A549 (cell line): ENCODE data around the gene RADIL. TPM values are rescaled to one million over a fixed set of nuclear protein-coding genes. Genes with fewer than 3 reads are reported as not detected.

Experiments
- ATAC-seq, 2 experiments: fragments of 200-7000 bp in 1 of 2; fragments of >200 bp in 1 of 2; cut with Nextera tagmentation in 1 of 2; cut with Tn5 transposase in 1 of 2; 3 replicates each; pipeline versions ENCODE4 v1.8.0 to v1.9.1; 2018 to 2020; ENCODE audit warnings: mild to moderate bottlenecking in 1 of 2, moderate library complexity in 1 of 2
- CTCF ChIA-PET: fragments of 300-600 bp; sonication (Branson Sonifier 250); formaldehyde crosslinking; extraction: SDS; loops from one replicate; lab custom pipeline; 2021; ENCODE audit warnings: antibody characterized with exemption, inconsistent platforms; lab: Yijun Ruan, JAX
- POLR2A ChIA-PET: fragments of 350-600 bp; formaldehyde crosslinking; extraction: SDS; loops from one replicate; lab custom pipeline; 2021; ENCODE audit warnings: antibody characterized with exemption, inconsistent platforms; lab: Yijun Ruan, JAX
- DNase-seq, 2 experiments: peaks; one replicate each; pipeline versions ENCODE4 v3.0.0 to v3.0.0-alpha.2; 2011 to 2016; ENCODE audit warnings: low read depth in 1 of 2, low spot score in 1 of 2
- FAIRE-seq: peaks from 2 replicates; lab custom pipeline; 2011; peaks lifted over from hg19 to GRCh38; lab: Jason Lieb, UNC
- H3K27ac ChIP-seq, 2 experiments: fragments of >200 bp; sonication (Bioruptor Twin); formaldehyde crosslinking; 3 replicates each; pipeline ENCODE4 v1.5.1; 2016 to 2017
- H3K4me1 ChIP-seq: fragments of >200 bp; sonication (Bioruptor Twin); formaldehyde crosslinking; 3 replicates; pipeline ENCODE4 v1.6.1; 2016
- H3K4me2 ChIP-seq: fragments of >200 bp; sonication (Bioruptor Twin); formaldehyde crosslinking; 3 replicates; pipeline ENCODE4 v1.6.1; 2016
- H3K4me3 ChIP-seq: fragments of >200 bp; sonication (Bioruptor Twin); formaldehyde crosslinking; 3 replicates; pipeline ENCODE4 v1.5.1; 2016
- H3K9me3 ChIP-seq: fragments of >200 bp; sonication (Bioruptor Twin); formaldehyde crosslinking; 3 replicates; pipeline ENCODE4 v1.6.1; 2016
- BHLHE40 ChIP-seq: IDR thresholded peaks from 2 replicates; pipeline ENCODE4 v1.6.1; 2012; ENCODE audit warnings: low read depth, low read length, inconsistent platforms
- CBX8 ChIP-seq: fragments of 200-600 bp; sonication (generic); IDR thresholded peaks from 2 replicates; pipeline ENCODE4 v1.6.1; 2016
- CTCF ChIP-seq: fragments of >200 bp; sonication (Bioruptor Twin); formaldehyde crosslinking; IDR thresholded peaks from 3 replicates; pipeline ENCODE4 v1.5.1; 2016
- EP300 ChIP-seq, 2 experiments: fragments of >200 bp; sonication (Bioruptor Twin); formaldehyde crosslinking; IDR thresholded peaks; 2 replicates in 1 of 2; 3 replicates in 1 of 2; pipeline ENCODE4 v1.6.1; 2016 to 2017
- ESRRA ChIP-seq: fragments of 150-350 bp; IDR thresholded peaks from 2 replicates; pipeline ENCODE4 v1.6.1; 2014; ENCODE audit warnings: mild to moderate bottlenecking, low read length, borderline replicate concordance
- FOSL2 ChIP-seq, 2 experiments: fragments of 450-650 bp in 1 of 2; fragments of >200 bp in 1 of 2; sonication (Bioruptor Twin) in 1 of 2; formaldehyde crosslinking; IDR thresholded peaks; 2 replicates each; pipeline versions ENCODE4 v1.5.0 to v1.6.1; 2016 to 2020; ENCODE audit warnings: mild to moderate bottlenecking in 1 of 2, moderate library complexity in 1 of 2
- FOXS1 ChIP-seq: fragments of 250-450 bp; sonication (Bioruptor Pico); IDR thresholded peaks from 2 replicates; pipeline ENCODE4 v1.5.0; 2020; ENCODE audit warnings: mild to moderate bottlenecking, moderate library complexity
- GATA3 ChIP-seq: IDR thresholded peaks from 2 replicates; pipeline ENCODE4 v1.6.1; 2012; ENCODE audit warnings: borderline replicate concordance
- HDAC2 ChIP-seq: fragments of 200-600 bp; sonication (generic); IDR thresholded peaks from 2 replicates; pipeline ENCODE4 v1.6.1; 2016
- HOXB5 ChIP-seq: fragments of 250-450 bp; sonication (Bioruptor Pico); IDR thresholded peaks from 2 replicates; pipeline ENCODE4 v1.5.0; 2020; ENCODE audit warnings: mild to moderate bottlenecking, moderate library complexity
- KDM1A ChIP-seq: fragments of 200-600 bp; sonication (generic); IDR thresholded peaks from 2 replicates; pipeline ENCODE4 v1.6.1; 2016; ENCODE audit warnings: low read depth, mild to moderate bottlenecking
- MAFK ChIP-seq: fragments of 450-650 bp; IDR thresholded peaks from 2 replicates; pipeline ENCODE4 v1.6.1; 2014; ENCODE audit not compliant: partially characterized antibody
- MAZ ChIP-seq: fragments of 150-350 bp; IDR thresholded peaks from 2 replicates; pipeline ENCODE4 v1.6.1; 2014; ENCODE audit warnings: antibody characterized with exemption, low read depth, low read length, borderline replicate concordance
- MYC ChIP-seq: IDR thresholded peaks from 2 replicates; pipeline ENCODE4 v1.6.1; 2012; ENCODE audit warnings: mild to moderate bottlenecking, inconsistent platforms, low read length, improper control_type of control experiment, borderline replicate concordance
- NR3C1 ChIP-seq: fragments of >200 bp; sonication (Bioruptor Twin); formaldehyde crosslinking; IDR thresholded peaks from 3 replicates; pipeline ENCODE4 v1.6.1; 2017
- POLR2AphosphoS2 ChIP-seq: conservative IDR thresholded peaks from 2 replicates; pipeline ENCODE4 v1.6.1; 2012; ENCODE audit warnings: low read length, improper control_type of control experiment, inconsistent platforms
- RAD21 ChIP-seq, 2 experiments: fragments of >200 bp in 1 of 2; sonication (Bioruptor Twin) in 1 of 2; formaldehyde crosslinking in 1 of 2; IDR thresholded peaks in 1 of 2; conservative IDR thresholded peaks in 1 of 2; 2 replicates in 1 of 2; 3 replicates in 1 of 2; pipeline ENCODE4 v1.6.1; 2012 to 2018; ENCODE audit warnings: inconsistent platforms in 1 of 2
- RARB ChIP-seq: fragments of 250-450 bp; sonication (Bioruptor Pico); IDR thresholded peaks from 2 replicates; pipeline ENCODE4 v1.8.0; 2021; ENCODE audit warnings: mild to moderate bottlenecking, moderate library complexity
- RFX5 ChIP-seq: fragments of 450-650 bp; IDR thresholded peaks from 2 replicates; pipeline ENCODE4 v1.7.1; 2014; ENCODE audit warnings: antibody characterized with exemption, mild to moderate bottlenecking, moderate library complexity
- RNF2 ChIP-seq: fragments of 200-600 bp; sonication (generic); IDR thresholded peaks from 2 replicates; pipeline ENCODE4 v1.6.1; 2016; ENCODE audit warnings: low read depth, mild to moderate bottlenecking, antibody characterized with exemption, moderate library complexity, borderline replicate concordance
- SMC3 ChIP-seq: fragments of >200 bp; sonication (Bioruptor Twin); formaldehyde crosslinking; IDR thresholded peaks from 3 replicates; pipeline ENCODE4 v1.6.1; 2018; ENCODE audit warnings: inconsistent platforms
- SREBF2 ChIP-seq: fragments of 450-650 bp; IDR thresholded peaks from 2 replicates; pipeline ENCODE4 v1.6.1; 2014; ENCODE audit warnings: mild to moderate bottlenecking, moderate library complexity
- ZC3H11A ChIP-seq: fragments of 450-650 bp; IDR thresholded peaks from 2 replicates; pipeline ENCODE4 v1.6.1; 2014; ENCODE audit warnings: antibody characterized with exemption, mild to moderate bottlenecking
- ZFP36 ChIP-seq: fragments of 450-650 bp; IDR thresholded peaks from 2 replicates; pipeline ENCODE4 v1.6.1; 2014; ENCODE audit warnings: borderline replicate concordance; ENCODE audit not compliant: partially characterized antibody
- ZSCAN20 ChIP-seq: fragments of 250-450 bp; sonication (Bioruptor Pico); IDR thresholded peaks from 2 replicates; pipeline ENCODE4 v1.8.0; 2022; ENCODE audit warnings: mild to moderate bottlenecking, moderate library complexity
- WGBS: methylation state at CpG from one replicate; pipeline ENCODE4 v1.1.6; 2017; ENCODE audit errors: missing lambda C conversion rate; 5-methylcytosine and 5-hydroxymethylcytosine counted together
- polyA plus RNA-seq, 4 experiments: library from polyadenylated mRNA; depleted of rRNA in 3 of 4; stranded (reverse); fragments of >200 nt; fragmentation: RNase III in 1 of 4; extraction: RNeasy Plus Mini Kit Qiagen cat#74134 plus additional on column Dnase treatment in 1 of 4; gene quantifications; 2 replicates in 3 of 4; 3 replicates in 1 of 4; pipeline ENCODE4 v1.2.3, GENCODE V29; 2011 to 2017
- TF ChIP-seq, protein P1 (sequence below): fragments of 250-450 bp; sonication (Bioruptor Pico); IDR thresholded peaks from 2 replicates; pipeline ENCODE4 v1.5.0; 2020; ENCODE audit warnings: low read depth, mild to moderate bottlenecking, moderate library complexity
- TF ChIP-seq, protein P2 (sequence below): IDR thresholded peaks from 2 replicates; pipeline ENCODE4 v1.6.1; 2012
- TF ChIP-seq, protein P3 (sequence below): fragments of >200 bp; sonication (Bioruptor Twin); formaldehyde crosslinking; IDR thresholded peaks from 2 replicates; pipeline ENCODE4 v1.6.1; 2016

The RADIL gene
- polyA plus RNA-seq, 2 of the 4 experiments (the other 2 are of a cell fraction), result 1.0 to 1.1 TPM

- POLR2A ChIA-PET, result no interaction called here
- DNase-seq, result no peak
- Histone ChIP-seq H3K4me2 (no peak overlapping the region), H3K4me3 (no peak overlapping the region), H3K27ac (no peak overlapping the region), H3K4me1 (no peaks in the 10 kb centered on the region), H3K9me3 (no peaks in the 10 kb centered on the region)
- WGBS, result 81% methylated on average over 9 of the region's 9 CpGs
- ATAC-seq, result no peak
- CTCF ChIA-PET, result interaction anchor here (4.2 to 5.3 kb wide), 2 partner anchors 8 to 93 kb away, joined by 24 to 28 read pairs; partner anchors contain the start of gene RADIL
- TF ChIP-seq HDAC2 (no peak), FOXS1 (CRISPR knock-in tag) (no peak), BHLHE40 (no peak), NR3C1 (no peak), MAZ (no peak), GATA3 (no peak), RARB (no peak), RFX5 (no peak), SREBF2 (no peak), SMC3 (no peak), FOSL2 (IDR thresholded peaks at IDR 0.05) (no peak), FOSL2 (CRISPR knock-in tag; IDR thresholded peaks at IDR 0.05) (no peak), ZSCAN20 (CRISPR knock-in tag) (no peak), ZC3H11A (no peak), ESRRA (no peak), MAFK (no peak)
- TF ChIP-seq, protein P1, sequence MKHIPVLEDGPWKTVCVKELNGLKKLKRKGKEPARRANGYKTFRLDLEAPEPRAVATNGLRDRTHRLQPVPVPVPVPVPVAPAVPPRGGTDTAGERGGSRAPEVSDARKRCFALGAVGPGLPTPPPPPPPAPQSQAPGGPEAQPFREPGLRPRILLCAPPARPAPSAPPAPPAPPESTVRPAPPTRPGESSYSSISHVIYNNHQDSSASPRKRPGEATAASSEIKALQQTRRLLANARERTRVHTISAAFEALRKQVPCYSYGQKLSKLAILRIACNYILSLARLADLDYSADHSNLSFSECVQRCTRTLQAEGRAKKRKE, result no peak
- FAIRE-seq, result no peak
Observed at GRCh38 chr7:4790078-4790465, 93.4 kb downstream of the RADIL start.

GRCh38 chr7:4789194-4790077 lies 94.1 kb downstream of the RADIL start:
- TF ChIP-seq, protein P2, sequence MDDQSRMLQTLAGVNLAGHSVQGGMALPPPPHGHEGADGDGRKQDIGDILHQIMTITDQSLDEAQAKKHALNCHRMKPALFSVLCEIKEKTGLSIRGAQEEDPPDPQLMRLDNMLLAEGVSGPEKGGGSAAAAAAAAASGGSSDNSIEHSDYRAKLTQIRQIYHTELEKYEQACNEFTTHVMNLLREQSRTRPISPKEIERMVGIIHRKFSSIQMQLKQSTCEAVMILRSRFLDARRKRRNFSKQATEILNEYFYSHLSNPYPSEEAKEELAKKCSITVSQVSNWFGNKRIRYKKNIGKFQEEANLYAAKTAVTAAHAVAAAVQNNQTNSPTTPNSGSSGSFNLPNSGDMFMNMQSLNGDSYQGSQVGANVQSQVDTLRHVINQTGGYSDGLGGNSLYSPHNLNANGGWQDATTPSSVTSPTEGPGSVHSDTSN, result no peak
- TF ChIP-seq HOXB5 (CRISPR knock-in tag) (no peak), EP300 (IDR thresholded peaks at IDR 0.05) (no peak), RNF2 (no peak), FOSL2 (IDR thresholded peaks at IDR 0.05) (no peak), FOSL2 (CRISPR knock-in tag; IDR thresholded peaks at IDR 0.05) (no peak)
- POLR2A ChIA-PET, result no interaction called here
- 93% methylated on average over 23 of the region's 26 CpGs for WGBS

DNA sequence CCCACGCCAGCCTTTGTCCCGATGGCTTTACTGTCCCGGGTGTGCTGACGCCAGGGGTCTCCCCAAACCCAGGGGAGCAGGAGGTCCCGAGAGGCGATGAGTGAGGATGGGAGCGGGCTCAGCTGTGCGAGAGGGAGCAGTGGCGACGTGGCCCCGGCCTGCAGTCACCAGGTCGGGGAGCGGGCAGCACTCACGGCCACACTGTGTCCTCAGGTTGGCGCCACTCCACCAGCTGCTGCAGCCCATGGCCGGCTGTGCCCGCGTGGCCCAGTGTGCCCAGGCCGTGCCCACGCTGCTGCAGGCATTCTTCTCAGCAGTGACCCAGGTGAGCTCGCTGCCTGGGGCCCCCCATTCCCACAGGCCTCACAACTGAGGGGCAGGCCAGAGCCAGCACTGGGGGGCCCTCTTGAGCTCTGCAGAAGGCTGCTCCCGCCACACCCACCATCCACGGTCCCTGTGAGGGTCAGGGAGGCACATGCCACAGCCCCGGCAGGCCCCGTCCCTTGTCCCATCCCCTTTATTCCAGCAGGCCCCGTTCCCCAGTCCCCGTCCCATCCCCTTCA lies 94.8 kb downstream of the RADIL start:
- Histone ChIP-seq H3K9me3 (no peaks in the 10 kb centered on the region), H3K4me3 (no peak overlapping the region), H3K4me1 (no peaks in the 10 kb centered on the region), H3K4me2 (no peak overlapping the region), H3K27ac (no peak overlapping the region)
- TF ChIP-seq FOXS1 (CRISPR knock-in tag) (no peak), RFX5 (no peak), HOXB5 (CRISPR knock-in tag) (no peak), KDM1A (no peak), CTCF (no peak), ZFP36 (no peak), SREBF2 (no peak), POLR2AphosphoS2 (no peak), RAD21 (conservative IDR thresholded peaks at IDR 0.05 in 1 of 2, IDR thresholded peaks at IDR 0.05 in 1 of 2) (no peak), MYC (no peak), GATA3 (no peak), CBX8 (no peak)
- TF ChIP-seq, protein P3, sequence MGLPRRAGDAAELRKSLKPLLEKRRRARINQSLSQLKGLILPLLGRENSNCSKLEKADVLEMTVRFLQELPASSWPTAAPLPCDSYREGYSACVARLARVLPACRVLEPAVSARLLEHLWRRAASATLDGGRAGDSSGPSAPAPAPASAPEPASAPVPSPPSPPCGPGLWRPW, result no peak
- ChIA-PET POLR2A (no interaction called here), CTCF (interaction anchor here (4.2 kb wide), 1 partner anchor 9 kb away, joined by 28 read pairs; no protein-coding TSS in a partner anchor)
- DNase-seq, result no peak
- 92% methylated on average over 20 of the region's 27 CpGs for WGBS
- no peak for ATAC-seq
- FAIRE-seq, result no peak

More at GRCh38 chr7:4789194-4790077, 94.1 kb downstream of the RADIL start:
- Histone ChIP-seq H3K4me2 (no peak overlapping the region), H3K9me3 (no peaks in the 10 kb centered on the region), H3K27ac (no peak overlapping the region), H3K4me1 (no peaks in the 10 kb centered on the region), H3K4me3 (no peak overlapping the region)
- CTCF ChIA-PET, result interaction anchor here (4.2 kb wide), 1 partner anchor 9 kb away, joined by 28 read pairs; no protein-coding TSS in a partner anchor
- no peak for FAIRE-seq
- ATAC-seq, result no peak
- DNase-seq, result no peak
